ENCODE data around the gene SPOCD1.

Gene SPOCD1

GRCh38 chr1:31763671-31764311 lies 52.0 kb downstream of the SPOCD1 start:
- ChIA-PET POLR2A (interaction anchor here (0.9 kb wide), 1 partner anchor 13 kb away, joined by 3 read pairs; no protein-coding TSS in a partner anchor), CTCF (interaction anchor here (0.8 to 3.6 kb wide), 22 partner anchors 10 to 200 kb away, joined by 3 to 16 read pairs (median 6); partner anchors contain the start of gene COL16A1)
- H3K4me3 ChIP-seq (ENCODE audit: low read depth, low read length), result peak overlapping the region; percentile 70
- DNase-seq (ENCODE audit: low read depth, low spot score), result no peak
- no peak for TF ChIP-seq CTCF (IDR thresholded peaks at IDR 0.05; ENCODE audit: insufficient read depth, low read length, missing control alignments)

GRCh38 chr1:31762726-31763670 lies 52.8 kb downstream of the SPOCD1 start:
- POLR2A ChIA-PET, result interaction anchor here (0.8 to 0.9 kb wide), 2 partner anchors 14 to 26 kb away, joined by 3 to 4 read pairs; no protein-coding TSS in a partner anchor
- CTCF ChIA-PET, result interaction anchor here (0.7 to 3.6 kb wide), 29 partner anchors 9 to 306 kb away, joined by 3 to 16 read pairs (median 4); partner anchors contain the start of gene COL16A1
- no peak for DNase-seq (ENCODE audit: low read depth, low spot score)
- H3K4me3 ChIP-seq (ENCODE audit: low read depth, low read length), result peak overlapping the region; percentile 70
- peak; percentile 82 for TF ChIP-seq CTCF (IDR thresholded peaks at IDR 0.05; ENCODE audit: insufficient read depth, low read length, missing control alignments)

- DNase-seq (ENCODE audit: low read depth, low spot score), result no peak
- H3K4me3 ChIP-seq (ENCODE audit: low read depth, low read length), result peak overlapping the region; percentile 70
- CTCF ChIA-PET, result interaction anchor here (0.8 to 5.8 kb wide), 28 partner anchors 9 to 368 kb away, joined by 3 to 41 read pairs (median 4); partner anchors contain the start of gene COL16A1
- POLR2A ChIA-PET, result interaction anchor here (0.8 kb wide), 1 partner anchor 27 kb away, joined by 4 read pairs; no protein-coding TSS in a partner anchor
- no peak for TF ChIP-seq CTCF (IDR thresholded peaks at IDR 0.05; ENCODE audit: insufficient read depth, low read length, missing control alignments)
Observed at GRCh38 chr1:31762323-31762722, 53.5 kb downstream of the SPOCD1 start.

DNA sequence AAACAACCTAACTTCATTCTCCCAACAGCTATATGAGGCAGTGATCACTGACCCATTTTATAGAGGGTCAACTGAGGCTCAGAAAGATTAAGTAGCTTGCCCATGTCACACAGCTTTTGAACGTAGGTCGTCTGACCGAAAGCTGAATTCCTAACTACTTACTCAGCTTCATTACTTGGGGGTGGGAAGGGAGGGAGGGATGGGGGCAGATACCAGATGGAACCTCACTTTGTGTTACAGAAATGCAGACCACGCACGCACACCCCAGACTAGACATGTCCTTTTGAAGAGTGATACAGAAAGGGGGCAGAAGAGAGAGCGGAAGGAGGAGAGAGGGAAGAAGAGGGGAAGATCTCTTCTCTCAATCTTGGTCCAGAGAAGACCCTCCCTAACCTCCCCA lies 53.9 kb downstream of the SPOCD1 start:
- no peak for TF ChIP-seq CTCF (IDR thresholded peaks at IDR 0.05; ENCODE audit: insufficient read depth, low read length, missing control alignments)
- H3K4me3 ChIP-seq (ENCODE audit: low read depth, low read length), result peak overlapping the region; percentile 70
- ChIA-PET CTCF (interaction anchor here (1.0 to 5.8 kb wide), 12 partner anchors 11 to 367 kb away, joined by 4 to 41 read pairs (median 9); partner anchors contain the start of gene COL16A1), POLR2A (interaction anchor here (1.6 kb wide), 1 partner anchor 10 kb away, joined by 7 read pairs; no protein-coding TSS in a partner anchor)
- peak; percentile 17 for DNase-seq (ENCODE audit: low read depth, low spot score)

DNA sequence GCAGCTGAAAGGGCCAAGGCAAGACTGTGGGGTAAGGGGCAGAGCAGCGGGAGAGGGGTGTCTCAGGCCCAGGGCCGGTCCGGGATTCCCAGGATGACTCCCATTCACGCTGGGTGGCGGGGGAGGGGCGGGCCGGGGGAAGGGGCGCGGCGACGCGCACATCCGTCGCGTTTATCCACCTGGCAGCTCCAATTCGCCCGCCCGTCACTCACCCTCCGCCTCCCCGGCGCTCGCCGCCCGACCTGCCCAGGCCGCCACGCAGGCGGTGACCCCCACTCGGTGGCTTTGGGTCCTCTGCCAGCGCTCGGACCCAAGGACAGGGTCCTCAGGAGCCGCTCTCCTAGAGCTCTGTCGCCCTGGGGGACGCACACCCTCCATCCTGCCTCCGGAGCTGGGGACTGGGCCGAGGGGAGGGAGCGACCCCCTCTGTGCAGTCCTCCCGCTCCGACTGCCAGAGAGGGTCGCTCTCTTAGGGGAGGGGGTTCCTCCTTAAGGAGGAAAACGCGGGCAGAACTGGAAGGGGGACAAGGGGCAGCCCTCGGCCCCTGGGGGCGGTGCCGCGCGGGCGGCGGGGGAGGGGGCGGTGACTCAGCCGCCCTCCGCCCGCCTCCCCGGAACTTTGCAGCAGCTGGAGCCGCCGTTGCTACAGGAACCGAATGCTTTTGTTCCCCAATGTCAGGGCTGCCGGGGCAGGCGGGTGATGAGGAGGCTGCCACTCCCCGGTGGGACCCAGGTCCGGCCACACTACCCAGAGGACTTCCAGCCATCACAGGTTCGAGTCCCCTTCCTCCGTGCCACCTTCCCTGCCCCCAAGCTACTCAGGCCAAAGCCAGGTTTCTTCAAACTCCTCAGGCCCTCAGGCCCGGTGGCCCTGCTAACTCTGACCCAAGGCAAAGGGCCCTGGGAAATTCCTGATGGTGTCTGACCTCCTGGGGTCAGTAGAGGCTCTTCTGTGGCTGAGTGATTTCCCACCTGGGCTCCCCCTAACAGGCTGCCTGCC lies 55.1 kb downstream of the SPOCD1 start:
- H3K4me3 ChIP-seq (ENCODE audit: low read depth, low read length), result peak overlapping the region; percentile 65
- POLR2A ChIA-PET, result interaction anchor here (0.6 to 1.6 kb wide), 5 partner anchors 9 to 116 kb away, joined by 3 to 7 read pairs (median 3); partner anchors contain the start of gene PEF1
- TF ChIP-seq CTCF (IDR thresholded peaks at IDR 0.05; ENCODE audit: insufficient read depth, low read length, missing control alignments), result no peak
- CTCF ChIA-PET, result interaction anchor here (0.8 to 5.8 kb wide), 15 partner anchors 10 to 366 kb away, joined by 3 to 41 read pairs (median 7); partner anchors contain the start of gene COL16A1
- DNase-seq (ENCODE audit: low read depth, low spot score), result no peak
